Activated naive CD8-positive, alpha-beta T cell treated with anti-CD3 and anti-CD28 coated beads, Interleukin-2, amount 10 ng/mL, durations not matched to agents 7 days and 5 days (primary cell): ENCODE measurements around the gene ABHD16B. TPM values are rescaled to one million over a fixed set of nuclear protein-coding genes. Genes with fewer than 3 reads are reported as not detected.

ENCODE experiments used
- ATAC-seq: fragments of 150-1000 bp; cut with Tn5 transposase; one replicate; pipeline ENCODE4 v1.10.0; 2021; ENCODE audit warnings: low read depth, moderate library complexity
- POLR2A ChIA-PET: fragments of 350-600 bp; sonication (Branson Sonifier 250); formaldehyde crosslinking; loops from one replicate; lab custom pipeline; 2021; ENCODE audit warnings: antibody characterized with exemption; lab: Charles Lee
- DNase-seq: peaks from one replicate; pipeline ENCODE4 v3.0.0; 2021
- H3K27ac Mint-ChIP-seq: one replicate; pipeline ENCODE4 v1.8.0; 2022; ENCODE audit warnings: mild to moderate bottlenecking, mixed read lengths
- H3K27me3 Mint-ChIP-seq: one replicate; pipeline ENCODE4 v1.8.0; 2022; ENCODE audit warnings: mild to moderate bottlenecking, moderate library complexity, mixed read lengths
- H3K36me3 Mint-ChIP-seq: one replicate; pipeline ENCODE4 v1.8.0; 2021; ENCODE audit warnings: mild to moderate bottlenecking, mixed read lengths
- H3K4me1 Mint-ChIP-seq: one replicate; pipeline ENCODE4 v1.8.0; 2021; ENCODE audit warnings: mixed read lengths
- H3K4me3 Mint-ChIP-seq: one replicate; pipeline ENCODE4 v1.8.0; 2022; ENCODE audit warnings: mild to moderate bottlenecking, moderate library complexity, mixed read lengths
- H3K9me3 Mint-ChIP-seq: one replicate; pipeline ENCODE4 v1.8.0; 2021; ENCODE audit warnings: mixed read lengths
- total RNA-seq, 2 experiments: library from RNA; stranded (reverse); gene quantifications; one replicate each; pipeline ENCODE4 v1.2.3, GENCODE V29; 2021

ABHD16B gene
- total RNA-seq, 2 experiments from 2014 or later, result not detected

DNA sequence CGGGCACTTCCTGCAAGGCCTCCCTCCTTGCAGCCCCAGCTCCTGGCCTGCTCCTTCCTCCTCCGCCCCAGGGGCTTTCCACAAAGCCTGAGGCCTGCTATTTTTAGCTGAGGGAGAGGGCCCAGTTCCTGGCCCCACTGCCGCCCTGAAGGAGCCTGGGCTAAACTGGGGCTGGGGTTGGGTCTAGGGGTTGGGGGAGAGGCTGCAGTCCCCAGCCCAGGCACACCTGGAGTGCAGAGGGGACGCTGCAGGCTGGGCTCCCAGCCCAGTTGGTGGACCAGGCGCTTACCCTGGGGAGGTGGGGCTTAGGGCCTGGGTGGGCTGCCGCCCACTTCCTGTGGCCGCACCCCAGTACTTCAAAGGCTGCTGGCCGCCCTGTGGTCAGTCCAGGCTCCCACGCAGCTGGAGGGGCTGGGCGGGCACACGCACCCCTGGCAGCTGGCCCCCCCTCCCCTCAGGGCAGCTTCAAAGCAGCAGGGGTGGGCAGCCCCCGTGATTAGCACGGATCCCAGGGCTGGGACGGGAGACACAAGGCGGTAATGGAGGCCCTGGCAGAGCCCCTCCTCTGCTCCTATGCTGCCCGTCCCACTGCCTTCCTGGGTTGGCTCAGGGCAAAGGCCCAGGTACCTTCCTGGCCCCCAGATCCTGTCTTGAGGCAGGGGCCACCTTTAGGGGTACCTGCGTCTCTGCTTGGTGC is 7.1 kb upstream of the ABHD16B start:
- H3K4me3 Mint-ChIP-seq, result no peak overlapping the region
- no peaks in the 10 kb centered on the region for H3K36me3 Mint-ChIP-seq
- ATAC-seq, result peak; percentile 28
- peaks cover 23% of the 10 kb centered on the region for H3K4me1 Mint-ChIP-seq
- H3K27me3 Mint-ChIP-seq, result peaks cover 4% of the 10 kb centered on the region
- DNase-seq, result no peak
- H3K9me3 Mint-ChIP-seq, result no peaks in the 10 kb centered on the region
- no peak overlapping the region for H3K27ac Mint-ChIP-seq
- POLR2A ChIA-PET, result no interaction called here

DNA sequence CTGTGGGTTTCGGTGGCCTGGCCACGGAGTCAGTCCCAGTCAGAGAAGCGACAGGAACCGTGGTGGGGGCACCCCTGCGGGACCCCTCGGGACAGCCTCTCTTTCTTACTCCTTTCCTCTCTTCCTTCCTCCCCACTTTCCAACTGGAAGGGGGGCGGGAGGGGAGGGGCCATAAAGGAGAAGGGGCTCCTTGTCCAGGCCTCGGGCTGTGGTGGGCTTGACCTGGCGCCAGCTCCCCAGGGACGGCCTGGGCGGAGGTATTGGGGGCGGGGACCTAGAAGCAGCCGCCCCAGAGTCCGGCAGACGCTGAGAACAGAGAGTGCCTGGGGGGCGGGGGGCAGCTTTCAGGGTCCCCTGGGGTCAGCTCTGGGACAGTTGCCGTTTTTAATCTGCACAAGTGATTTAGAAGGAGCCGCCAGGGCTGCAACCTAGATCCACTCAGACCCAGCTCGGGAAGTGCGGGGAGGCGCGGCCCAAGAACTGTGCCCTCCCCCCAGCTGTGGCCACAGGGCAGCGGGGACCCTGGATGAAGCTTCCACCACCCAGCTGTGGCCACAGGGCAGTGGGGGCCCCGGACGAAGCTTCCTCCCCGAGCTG is 6.4 kb upstream of the ABHD16B start:
- Mint-ChIP-seq H3K9me3 (no peaks in the 10 kb centered on the region), H3K36me3 (no peaks in the 10 kb centered on the region), H3K4me3 (no peak overlapping the region), H3K27me3 (peaks cover 4% of the 10 kb centered on the region), H3K27ac (no peak overlapping the region), H3K4me1 (peaks cover 23% of the 10 kb centered on the region)
- ATAC-seq, result no peak
- no peak for DNase-seq
- POLR2A ChIA-PET, result interaction anchor here (0.5 to 1.1 kb wide), 4 partner anchors 11 to 188 kb away, joined by 3 to 9 read pairs (median 4); no protein-coding TSS in a partner anchor

DNA sequence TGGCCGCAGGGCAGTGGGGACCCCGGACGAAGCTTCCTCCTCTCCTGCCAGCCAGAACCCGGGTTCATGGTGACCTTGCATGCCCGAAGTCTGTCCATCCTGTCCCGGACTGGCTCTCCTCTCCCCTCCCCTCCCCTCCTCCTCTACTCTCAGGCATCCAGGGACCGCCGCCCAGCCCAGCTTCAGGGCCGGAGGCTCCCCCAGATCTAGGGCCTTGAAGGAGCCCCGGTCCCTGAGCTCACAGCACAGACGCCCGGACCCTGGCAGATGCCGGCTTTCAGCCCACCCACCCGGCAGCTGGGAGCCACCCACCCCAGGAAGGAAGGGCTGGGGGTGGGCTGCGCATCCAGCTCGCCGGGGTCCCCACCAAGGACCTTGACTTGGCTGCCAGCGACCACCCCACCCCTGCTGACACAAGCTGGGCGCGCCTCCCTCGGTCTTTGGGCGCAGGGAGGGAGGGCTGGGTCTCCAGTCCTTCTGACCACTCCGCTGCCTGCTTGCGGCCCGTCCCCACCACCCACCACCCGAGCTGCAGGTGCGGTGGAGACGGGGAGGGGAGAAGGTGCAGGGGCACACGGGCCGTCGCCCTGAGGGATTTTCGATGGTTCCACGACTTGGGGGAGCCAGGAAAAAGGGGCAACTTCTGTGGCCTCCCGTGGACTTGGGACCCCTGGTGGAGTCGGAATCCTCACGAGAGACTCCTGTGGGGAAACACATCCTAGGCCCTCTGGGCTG is 5.8 kb upstream of the ABHD16B start:
- no peak overlapping the region for H3K27ac Mint-ChIP-seq
- DNase-seq (no peak), ATAC-seq (no peak)
- no peak overlapping the region for H3K4me3 Mint-ChIP-seq
- H3K27me3 Mint-ChIP-seq, result peaks cover 4% of the 10 kb centered on the region
- peaks cover 22% of the 10 kb centered on the region for H3K4me1 Mint-ChIP-seq
- H3K9me3 Mint-ChIP-seq, result no peaks in the 10 kb centered on the region
- POLR2A ChIA-PET, result interaction anchor here (0.5 to 1.1 kb wide), 5 partner anchors 10 to 198 kb away, joined by 3 to 9 read pairs (median 3); no protein-coding TSS in a partner anchor
- H3K36me3 Mint-ChIP-seq, result no peaks in the 10 kb centered on the region

- ATAC-seq, result no peak
- peaks cover 4% of the 10 kb centered on the region for H3K27me3 Mint-ChIP-seq
- H3K4me1 Mint-ChIP-seq, result peaks cover 17% of the 10 kb centered on the region
- DNase-seq, result no peak
- POLR2A ChIA-PET, result interaction anchor here (0.6 to 1.1 kb wide), 2 partner anchors 23 to 198 kb away, joined by 3 read pairs; no protein-coding TSS in a partner anchor
- H3K4me3 Mint-ChIP-seq, result no peak overlapping the region
- H3K27ac Mint-ChIP-seq, result no peak overlapping the region
- no peaks in the 10 kb centered on the region for H3K9me3 Mint-ChIP-seq
- peaks cover 4% of the 10 kb centered on the region for H3K36me3 Mint-ChIP-seq
These were observed 5.2 kb upstream of the ABHD16B start for GRCh38 chr20:63856098-63856511.

DNA sequence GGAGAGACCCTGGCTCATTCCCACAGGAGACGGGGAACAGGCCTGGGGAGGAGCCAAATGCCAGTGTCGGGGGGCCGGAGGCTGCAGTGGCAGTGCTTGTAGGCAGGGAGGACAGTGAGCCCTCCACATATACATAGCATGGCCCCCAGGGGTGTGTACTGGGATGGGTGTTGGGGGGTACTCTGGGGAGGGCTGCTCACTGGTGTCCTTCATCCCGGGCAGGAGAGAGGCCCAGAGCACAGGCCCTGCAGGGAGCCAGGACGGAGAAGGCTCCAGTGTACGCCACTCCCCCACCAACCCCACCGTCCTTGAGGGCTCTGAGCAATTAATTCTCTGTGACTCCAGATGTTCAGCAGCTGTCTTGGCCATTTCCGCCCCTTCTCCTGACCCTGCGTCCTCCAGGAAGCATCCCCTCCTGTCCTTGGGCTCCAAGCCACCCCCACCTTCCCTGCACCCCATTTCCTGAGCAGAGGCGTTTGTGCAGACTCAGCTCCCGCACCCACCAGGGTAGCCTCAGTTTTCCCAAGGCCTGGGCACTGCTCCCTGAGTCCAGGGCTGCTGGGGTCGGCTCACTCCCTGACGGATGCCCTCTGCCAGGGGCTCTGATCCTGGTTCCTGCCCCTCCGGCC is 3.4 kb upstream of the ABHD16B start:
- ATAC-seq (peak; percentile 5), DNase-seq (no peak)
- Mint-ChIP-seq H3K27me3 (no peaks in the 10 kb centered on the region), H3K4me3 (no peak overlapping the region), H3K36me3 (peaks cover 4% of the 10 kb centered on the region), H3K27ac (no peak overlapping the region), H3K9me3 (no peaks in the 10 kb centered on the region), H3K4me1 (peaks cover 11% of the 10 kb centered on the region)
- POLR2A ChIA-PET, result interaction anchor here (0.9 kb wide), 1 partner anchor 337 kb away, joined by 3 read pairs; the partner anchor contains the start of gene PPDPF

GRCh38 chr20:63858393-63859165 is 2.7 kb upstream of the ABHD16B start:
- DNase-seq (no peak), ATAC-seq (peak; percentile 41)
- POLR2A ChIA-PET, result interaction anchor here (0.9 kb wide), 1 partner anchor 338 kb away, joined by 3 read pairs; the partner anchor contains the start of gene PPDPF
- Mint-ChIP-seq H3K27me3 (no peaks in the 10 kb centered on the region), H3K4me1 (peaks cover 18% of the 10 kb centered on the region), H3K9me3 (no peaks in the 10 kb centered on the region), H3K36me3 (peaks cover 7% of the 10 kb centered on the region), H3K27ac (peak overlapping the region; percentile 87), H3K4me3 (peak overlapping the region; percentile 58)

GRCh38 chr20:63859166-63859699 is 2.1 kb upstream of the ABHD16B start:
- H3K27me3 Mint-ChIP-seq, result no peaks in the 10 kb centered on the region
- no peak for ATAC-seq
- peak overlapping the region; percentile 58 for H3K4me3 Mint-ChIP-seq
- H3K9me3 Mint-ChIP-seq, result no peaks in the 10 kb centered on the region
- H3K27ac Mint-ChIP-seq, result peak overlapping the region; percentile 87
- peaks cover 21% of the 10 kb centered on the region for H3K4me1 Mint-ChIP-seq
- no peak for DNase-seq
- H3K36me3 Mint-ChIP-seq, result peaks cover 7% of the 10 kb centered on the region
- POLR2A ChIA-PET, result interaction anchor here (0.9 kb wide), 1 partner anchor 338 kb away, joined by 3 read pairs; the partner anchor contains the start of gene PPDPF

DNA sequence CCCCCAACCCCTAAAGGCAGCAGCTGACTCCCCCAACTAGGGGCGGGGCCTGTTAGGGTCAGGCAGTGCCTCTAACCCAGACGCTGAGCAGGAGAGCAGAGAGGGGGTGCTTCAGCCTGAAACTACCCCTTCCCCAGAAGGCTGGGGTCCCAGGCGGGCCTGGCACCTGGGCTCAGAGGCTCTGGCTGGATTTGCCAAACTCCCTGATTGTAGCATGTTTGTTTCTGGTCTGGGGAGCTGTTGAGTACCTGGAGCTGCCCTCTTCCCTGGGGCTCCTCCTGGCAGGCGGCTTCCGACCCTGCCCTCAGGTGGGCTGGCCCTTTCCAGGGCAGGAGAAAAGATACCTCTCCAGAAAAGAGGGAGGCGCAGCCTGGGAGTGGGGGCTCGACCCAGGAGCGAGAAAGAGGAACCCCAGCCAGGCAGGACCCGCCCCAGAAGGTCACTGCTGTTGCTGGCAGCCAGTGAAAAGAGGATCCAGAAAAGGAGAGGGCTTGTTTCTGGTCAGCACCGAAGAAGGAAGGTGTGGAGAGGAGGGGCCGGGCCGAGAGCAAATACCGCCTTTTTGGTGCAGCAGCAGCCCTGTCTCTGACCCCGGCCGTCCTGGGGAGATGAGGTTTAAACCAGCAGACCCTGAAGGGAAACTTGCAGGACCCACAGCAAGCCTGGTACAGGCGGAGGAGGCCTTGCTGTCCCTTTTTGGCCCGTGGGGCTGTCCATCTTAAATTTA is 810 bp upstream of the ABHD16B start:
- ATAC-seq (no peak), DNase-seq (no peak)
- Mint-ChIP-seq H3K36me3 (peaks cover 8% of the 10 kb centered on the region), H3K4me1 (peaks cover 22% of the 10 kb centered on the region), H3K9me3 (no peaks in the 10 kb centered on the region), H3K4me3 (no peak overlapping the region), H3K27ac (no peak overlapping the region), H3K27me3 (no peaks in the 10 kb centered on the region)
- POLR2A ChIA-PET, result no interaction called here

- H3K36me3 Mint-ChIP-seq, result peaks cover 8% of the 10 kb centered on the region
- peaks cover 25% of the 10 kb centered on the region for H3K4me1 Mint-ChIP-seq
- no peak overlapping the region for H3K4me3 Mint-ChIP-seq
- no peak overlapping the region for H3K27ac Mint-ChIP-seq
- no peaks in the 10 kb centered on the region for H3K9me3 Mint-ChIP-seq
- no peak for DNase-seq
- POLR2A ChIA-PET, result interaction anchor here (1.2 kb wide), 1 partner anchor 14 kb away, joined by 4 read pairs; no protein-coding TSS in a partner anchor
- no peaks in the 10 kb centered on the region for H3K27me3 Mint-ChIP-seq
- ATAC-seq, result no peak
These were observed 943 bp downstream of the ABHD16B start for GRCh38 chr20:63861981-63862901.

- peak overlapping the region; percentile 98 for H3K27ac Mint-ChIP-seq
- DNase-seq, result no peak
- no peaks in the 10 kb centered on the region for H3K27me3 Mint-ChIP-seq
- peaks cover 8% of the 10 kb centered on the region for H3K36me3 Mint-ChIP-seq
- H3K9me3 Mint-ChIP-seq, result no peaks in the 10 kb centered on the region
- POLR2A ChIA-PET, result interaction anchor here (2.7 to 3.0 kb wide), 2 partner anchors 156 to 326 kb away, joined by 8 to 27 read pairs; partner anchors contain the start of genes ARFRP1, PTK6 and ZGPAT
- peak overlapping the region; percentile 100 for H3K4me3 Mint-ChIP-seq
- peaks cover 23% of the 10 kb centered on the region for H3K4me1 Mint-ChIP-seq
- ATAC-seq, result no peak
These were observed 1.9 kb downstream of the ABHD16B start for GRCh38 chr20:63863021-63863797.
